WTC11 (cell line): ENCODE measurements around the gene MRC2.

Experiments
- CBFB ChIP-seq: sonication (generic); formaldehyde crosslinking; IDR thresholded peaks from 2 replicates; pipeline ENCODE4 v1.8.1; 2022; ENCODE audit warnings: mild to moderate bottlenecking, low read depth, missing genetic modification reagents
- ELF4 ChIP-seq: sonication (generic); formaldehyde crosslinking; IDR thresholded peaks from 2 replicates; pipeline ENCODE4 v1.8.1; 2022; ENCODE audit warnings: low read depth, mild to moderate bottlenecking, moderate library complexity, missing genetic modification reagents
- KAT7 ChIP-seq: sonication (generic); formaldehyde crosslinking; IDR thresholded peaks from 2 replicates; pipeline ENCODE4 v1.8.1; 2023; ENCODE audit warnings: missing genetic modification reagents, mild to moderate bottlenecking, borderline replicate concordance
- TCF7 ChIP-seq: sonication (generic); formaldehyde crosslinking; IDR thresholded peaks from 2 replicates; pipeline ENCODE4 v1.8.0; 2022; ENCODE audit warnings: mild to moderate bottlenecking, low read depth, missing genetic modification reagents, moderate library complexity
- ZBTB21 ChIP-seq: sonication (generic); formaldehyde crosslinking; IDR thresholded peaks from 2 replicates; pipeline ENCODE4 v1.8.1; 2023; ENCODE audit warnings: mild to moderate bottlenecking, missing genetic modification reagents, borderline replicate concordance
- ZNF671 ChIP-seq: fragments of 250-450 bp; sonication (Bioruptor Pico); IDR thresholded peaks from 2 replicates; pipeline ENCODE4 v1.8.0; 2021; ENCODE audit warnings: mild to moderate bottlenecking
- TF ChIP-seq, protein P1 (sequence below): sonication (generic); formaldehyde crosslinking; IDR thresholded peaks from 2 replicates; pipeline ENCODE4 v1.8.1; 2022; ENCODE audit warnings: low read depth, missing genetic modification reagents, borderline replicate concordance
- TF ChIP-seq, protein P2 (sequence below): fragments of 200-600 bp; IDR thresholded peaks from 2 replicates; pipeline ENCODE4 v1.8.0; 2022; ENCODE audit warnings: antibody characterized with exemption

DNA sequence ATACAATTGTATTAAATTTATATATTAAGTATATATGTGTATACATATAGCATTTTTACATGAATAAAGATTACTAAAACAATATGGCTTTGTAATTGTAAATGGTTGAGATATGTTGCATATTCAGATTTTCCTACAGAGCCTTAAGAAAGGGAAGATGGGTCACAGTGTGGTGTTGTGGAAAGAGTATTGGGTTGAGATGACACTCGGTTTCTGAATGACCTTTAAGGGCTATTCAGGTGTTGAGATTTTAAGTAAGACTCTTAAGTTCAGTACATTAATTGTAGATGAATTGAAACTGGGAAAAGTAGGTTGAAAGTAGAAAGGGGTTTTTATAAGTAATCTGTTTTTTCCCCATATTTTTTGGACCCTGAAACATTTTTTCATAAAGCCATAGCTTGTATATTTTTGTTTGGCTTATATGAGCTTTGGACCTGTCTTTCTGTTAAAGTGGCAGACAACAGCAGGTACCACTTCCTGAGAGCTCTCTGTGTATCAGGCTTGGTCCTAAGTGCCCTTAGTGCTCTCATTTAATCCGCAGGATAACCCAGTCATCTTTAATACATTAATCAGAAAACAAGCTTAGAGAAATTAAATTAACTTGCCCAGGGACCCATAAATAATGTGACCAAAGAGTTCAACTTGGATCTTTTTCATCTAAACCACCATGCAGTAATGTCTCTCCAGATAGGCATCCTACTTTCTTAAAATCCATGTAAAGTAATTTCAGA, 48.5 kb upstream of the MRC2 start:
- TF ChIP-seq, protein P1, sequence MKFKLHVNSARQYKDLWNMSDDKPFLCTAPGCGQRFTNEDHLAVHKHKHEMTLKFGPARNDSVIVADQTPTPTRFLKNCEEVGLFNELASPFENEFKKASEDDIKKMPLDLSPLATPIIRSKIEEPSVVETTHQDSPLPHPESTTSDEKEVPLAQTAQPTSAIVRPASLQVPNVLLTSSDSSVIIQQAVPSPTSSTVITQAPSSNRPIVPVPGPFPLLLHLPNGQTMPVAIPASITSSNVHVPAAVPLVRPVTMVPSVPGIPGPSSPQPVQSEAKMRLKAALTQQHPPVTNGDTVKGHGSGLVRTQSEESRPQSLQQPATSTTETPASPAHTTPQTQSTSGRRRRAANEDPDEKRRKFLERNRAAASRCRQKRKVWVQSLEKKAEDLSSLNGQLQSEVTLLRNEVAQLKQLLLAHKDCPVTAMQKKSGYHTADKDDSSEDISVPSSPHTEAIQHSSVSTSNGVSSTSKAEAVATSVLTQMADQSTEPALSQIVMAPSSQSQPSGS (CRISPR knock-in tag) = no peak
- TF ChIP-seq, protein P2, sequence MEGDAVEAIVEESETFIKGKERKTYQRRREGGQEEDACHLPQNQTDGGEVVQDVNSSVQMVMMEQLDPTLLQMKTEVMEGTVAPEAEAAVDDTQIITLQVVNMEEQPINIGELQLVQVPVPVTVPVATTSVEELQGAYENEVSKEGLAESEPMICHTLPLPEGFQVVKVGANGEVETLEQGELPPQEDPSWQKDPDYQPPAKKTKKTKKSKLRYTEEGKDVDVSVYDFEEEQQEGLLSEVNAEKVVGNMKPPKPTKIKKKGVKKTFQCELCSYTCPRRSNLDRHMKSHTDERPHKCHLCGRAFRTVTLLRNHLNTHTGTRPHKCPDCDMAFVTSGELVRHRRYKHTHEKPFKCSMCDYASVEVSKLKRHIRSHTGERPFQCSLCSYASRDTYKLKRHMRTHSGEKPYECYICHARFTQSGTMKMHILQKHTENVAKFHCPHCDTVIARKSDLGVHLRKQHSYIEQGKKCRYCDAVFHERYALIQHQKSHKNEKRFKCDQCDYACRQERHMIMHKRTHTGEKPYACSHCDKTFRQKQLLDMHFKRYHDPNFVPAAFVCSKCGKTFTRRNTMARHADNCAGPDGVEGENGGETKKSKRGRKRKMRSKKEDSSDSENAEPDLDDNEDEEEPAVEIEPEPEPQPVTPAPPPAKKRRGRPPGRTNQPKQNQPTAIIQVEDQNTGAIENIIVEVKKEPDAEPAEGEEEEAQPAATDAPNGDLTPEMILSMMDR = no peak
- no peak for TF ChIP-seq ZBTB21
- TF ChIP-seq ELF4 (CRISPR knock-in tag) = no peak
- TF ChIP-seq KAT7 (CRISPR knock-in tag) = no peak
- TF ChIP-seq CBFB (CRISPR knock-in tag) = no peak
- no peak for TF ChIP-seq ZNF671 (CRISPR knock-in tag)
- TF ChIP-seq TCF7 (CRISPR knock-in tag) = no peak
